Esophagus muscularis mucosa (tissue), 4 donors: ENCODE measurements around the gene HS3ST5. TPM values are rescaled to one million over a fixed set of nuclear protein-coding genes. Genes with fewer than 3 reads are reported as not detected.

Experiments used
- DNase-seq: peaks from one replicate; pipeline ENCODE4 v3.0.0-alpha.2; 2017; ENCODE audit errors: extremely low spot score
- H3K27ac ChIP-seq, 4 donors: fragments of 200-600 bp; sonication (generic); replicated peaks in 1 of 4; 1 replicate in 3 of 4; 2 replicates in 1 of 4; pipeline ENCODE4 v1.5.1; 2016 to 2019; ENCODE audit warnings: mild to moderate bottlenecking in 1 of 4
- H3K27me3 ChIP-seq, 4 donors: fragments of 200-600 bp; sonication (generic); one replicate each; pipeline versions ENCODE4 v1.5.1 to v1.6.0; 2016 to 2019
- H3K36me3 ChIP-seq, 4 donors: fragments of 200-600 bp; sonication (generic); one replicate each; pipeline ENCODE4 v1.5.1; 2016 to 2019
- H3K4me1 ChIP-seq, 4 donors: fragments of 200-600 bp; sonication (generic); one replicate each; pipeline ENCODE4 v1.5.1; 2016 to 2019
- H3K4me3 ChIP-seq, 4 donors: fragments of 200-600 bp; sonication (generic); 1 replicate in 2 of 4; 2 replicates in 2 of 4; pipeline ENCODE4 v1.5.1; 2016 to 2019; ENCODE audit warnings: mild to moderate bottlenecking in 4 of 4, moderate library complexity in 1 of 4
- H3K9me3 ChIP-seq, 4 donors: fragments of 200-600 bp; sonication (generic); 1 replicate in 3 of 4; 2 replicates in 1 of 4; pipeline ENCODE4 v1.5.1; 2016 to 2019
- CTCF ChIP-seq, 3 experiments: fragments of 200-600 bp in 2 of 3; fragments of 450-650 bp in 1 of 3; sonication (generic) in 2 of 3; IDR thresholded peaks; one replicate each; pipeline ENCODE4 v1.5.1; 2017 to 2019; ENCODE audit warnings: antibody characterized with exemption in 3 of 3, mild to moderate bottlenecking in 2 of 3, moderate library complexity in 1 of 3
- EP300 ChIP-seq: sonication (generic); formaldehyde crosslinking; IDR thresholded peaks from one replicate; pipeline ENCODE4 v1.6.1; 2017; ENCODE audit warnings: antibody characterized with exemption
- POLR2A ChIP-seq: fragments of 450-650 bp; IDR thresholded peaks from one replicate; pipeline ENCODE4 v1.6.1; 2017; ENCODE audit warnings: antibody characterized with exemption, moderate library complexity, mild to moderate bottlenecking, low read depth
- POLR2AphosphoS5 ChIP-seq, 2 donors: sonication (generic); formaldehyde crosslinking; IDR thresholded peaks; one replicate each; pipeline ENCODE4 v1.6.1; 2017; ENCODE audit warnings: antibody characterized with exemption in 2 of 2
- WGBS: methylation state at CpG from one replicate; pipeline ENCODE4 v1.1.5; 2018; 5-methylcytosine and 5-hydroxymethylcytosine counted together
- intact Hi-C: fragments of 100-400 bp; cut with DNase I; formaldehyde crosslinking; loops from one replicate; pipeline ENCODE4 v1.15.1; 2023
- total RNA-seq, 4 donors: library from RNA; depleted of rRNA; stranded (reverse); fragments of >200 nt; gene quantifications; one replicate each; pipeline versions ENCODE4 v1.1.0 to v1.2.1, GENCODE V29; 2016

The HS3ST5 gene
- total RNA-seq, 4 donors from 2014 or later = 0.13 to 0.33 TPM; not detected in 2

GRCh38 chr6:114058435-114058834, 284.4 kb downstream of the HS3ST5 start:
- H3K36me3 ChIP-seq = no peaks in the 10 kb centered on the region
- no peak overlapping the region for H3K4me3 ChIP-seq
- intact Hi-C loops = no loop called here
- H3K27me3 ChIP-seq = no peaks in the 10 kb centered on the region
- TF ChIP-seq POLR2A (no peak), EP300 (no peak), CTCF (IDR thresholded peaks at IDR 0.05) (no peak), POLR2AphosphoS5 (IDR thresholded peaks at IDR 0.05) (no peak)
- H3K27ac ChIP-seq = no peak overlapping the region
- no peak for DNase-seq
- H3K9me3 ChIP-seq = no peaks in the 10 kb centered on the region
- whole genome bisulfite sequencing = 79% methylated on average over 4 of the region's 4 CpGs
- no peaks in the 10 kb centered on the region for H3K4me1 ChIP-seq

GRCh38 chr6:114055763-114056162, 287.1 kb downstream of the HS3ST5 start:
- H3K9me3 ChIP-seq = no peaks in the 10 kb centered on the region
- H3K27me3 ChIP-seq = no peaks in the 10 kb centered on the region
- intact Hi-C loops = no loop called here
- no peak for DNase-seq
- no peak overlapping the region for H3K4me3 ChIP-seq
- no peak overlapping the region for H3K27ac ChIP-seq
- WGBS = 41% methylated on average over 2 of the region's 2 CpGs
- no peak for TF ChIP-seq POLR2AphosphoS5 (IDR thresholded peaks at IDR 0.05)
- TF ChIP-seq POLR2A = no peak
- TF ChIP-seq CTCF (IDR thresholded peaks at IDR 0.05) = no peak
- TF ChIP-seq EP300 = no peak
- H3K36me3 ChIP-seq = no peaks in the 10 kb centered on the region
- no peaks in the 10 kb centered on the region for H3K4me1 ChIP-seq

GRCh38 chr6:114055349-114055748, 287.5 kb downstream of the HS3ST5 start:
- no peaks in the 10 kb centered on the region for H3K4me1 ChIP-seq
- 84% methylated on average over 3 of the region's 3 CpGs for WGBS

GRCh38 chr6:114053791-114054190, 289.0 kb downstream of the HS3ST5 start:
- no peaks in the 10 kb centered on the region for H3K27me3 ChIP-seq
- H3K4me3 ChIP-seq = no peak overlapping the region
- intact Hi-C loops = no loop called here
- DNase-seq = no peak
- H3K27ac ChIP-seq = no peak overlapping the region
- H3K4me1 ChIP-seq = no peaks in the 10 kb centered on the region
- H3K36me3 ChIP-seq = no peaks in the 10 kb centered on the region
- no peaks in the 10 kb centered on the region for H3K9me3 ChIP-seq
- 82% methylated on average over 1 of the region's 1 CpG for WGBS
- no peak for TF ChIP-seq CTCF (IDR thresholded peaks at IDR 0.05)
- TF ChIP-seq EP300 = no peak

More at GRCh38 chr6:114055349-114055748, 287.5 kb downstream of the HS3ST5 start:
- intact Hi-C loops = no loop called here
- DNase-seq = no peak
- H3K27ac ChIP-seq = no peak overlapping the region
- no peaks in the 10 kb centered on the region for H3K27me3 ChIP-seq
- H3K4me3 ChIP-seq = no peak overlapping the region
- no peaks in the 10 kb centered on the region for H3K36me3 ChIP-seq
- H3K9me3 ChIP-seq = no peaks in the 10 kb centered on the region
- TF ChIP-seq EP300 (no peak), POLR2AphosphoS5 (IDR thresholded peaks at IDR 0.05) (no peak), CTCF (IDR thresholded peaks at IDR 0.05) (no peak), POLR2A (no peak)

GRCh38 chr6:114052141-114052540, 290.7 kb downstream of the HS3ST5 start:
- 95% methylated on average over 3 of the region's 3 CpGs for WGBS
- Histone ChIP-seq H3K27ac (no peak overlapping the region), H3K9me3 (no peaks in the 10 kb centered on the region), H3K36me3 (no peaks in the 10 kb centered on the region), H3K4me1 (no peaks in the 10 kb centered on the region), H3K4me3 (no peak overlapping the region), H3K27me3 (no peaks in the 10 kb centered on the region)
- no peak for TF ChIP-seq CTCF (IDR thresholded peaks at IDR 0.05)
- TF ChIP-seq POLR2AphosphoS5 (IDR thresholded peaks at IDR 0.05) = no peak
- TF ChIP-seq POLR2A = no peak
- no peak for TF ChIP-seq EP300
- intact Hi-C loops = no loop called here
- DNase-seq = no peak
